Right atrium auricular region (tissue), 2 donors: ENCODE results near the gene SLC15A3. TPM values are rescaled to one million over a fixed set of nuclear protein-coding genes. Genes with fewer than 3 reads are reported as not detected.

Source experiments
- DNase-seq: peaks from one replicate; pipeline ENCODE4 v3.0.0-alpha.2; 2019; ENCODE audit warnings: low spot score
- H3K27ac ChIP-seq, 2 donors: fragments of 200-600 bp; sonication (generic); 1 replicate in 1 of 2; 2 replicates in 1 of 2; pipeline ENCODE4 v1.5.1; 2016 to 2019
- H3K27me3 ChIP-seq, 2 donors: fragments of 200-600 bp; sonication (generic); one replicate each; pipeline versions ENCODE4 v1.5.1 to v1.6.0; 2017 to 2019
- H3K36me3 ChIP-seq: fragments of 200-600 bp; sonication (generic); one replicate; pipeline ENCODE4 v1.5.1; 2016
- H3K4me1 ChIP-seq, 2 donors: fragments of 200-600 bp; sonication (generic); one replicate each; pipeline versions ENCODE4 v1.5.1 to v1.6.0; 2017 to 2019
- H3K4me3 ChIP-seq, 2 donors: fragments of 200-600 bp; sonication (generic); 1 replicate in 1 of 2; 2 replicates in 1 of 2; pipeline ENCODE4 v1.5.1; 2017 to 2019; ENCODE audit warnings: mild to moderate bottlenecking in 1 of 2, moderate library complexity in 1 of 2
- H3K9me3 ChIP-seq, 2 donors: fragments of 200-600 bp; sonication (generic); one replicate each; pipeline ENCODE4 v1.5.1; 2019
- CTCF ChIP-seq, 2 donors: fragments of 200-600 bp; sonication (generic); IDR thresholded peaks; one replicate each; pipeline ENCODE4 v1.5.1; 2019; ENCODE audit warnings: antibody characterized with exemption in 2 of 2
- total RNA-seq, 2 donors: library from RNA; depleted of rRNA; stranded (reverse); fragments of >200 nt; gene quantifications; one replicate each; pipeline ENCODE4 v1.1.0, GENCODE V29; 2016

SLC15A3 gene
- total RNA-seq, 2 donors from 2014 or later, result 12.9 to 17.5 TPM

GRCh38 chr11:60931917-60932316, 20.1 kb downstream of the SLC15A3 start:
- no peak for DNase-seq
- Histone ChIP-seq H3K27ac (no peak overlapping the region), H3K9me3 (no peaks in the 10 kb centered on the region), H3K4me1 (peaks cover 0 to 4% of the 10 kb centered on the region in 2 donors), H3K4me3 (no peak overlapping the region), H3K27me3 (no peaks in the 10 kb centered on the region), H3K36me3 (no peaks in the 10 kb centered on the region)
- TF ChIP-seq CTCF (IDR thresholded peaks at IDR 0.05), result no peak

GRCh38 chr11:60930394-60930793, 21.6 kb downstream of the SLC15A3 start:
- Histone ChIP-seq H3K27ac (no peak overlapping the region), H3K4me3 (no peak overlapping the region), H3K9me3 (no peaks in the 10 kb centered on the region), H3K27me3 (no peaks in the 10 kb centered on the region), H3K4me1 (peaks cover 0 to 4% of the 10 kb centered on the region in 2 donors), H3K36me3 (no peaks in the 10 kb centered on the region)
- DNase-seq, result no peak
- TF ChIP-seq CTCF (IDR thresholded peaks at IDR 0.05), result no peak

GRCh38 chr11:60929764-60930163, 22.2 kb downstream of the SLC15A3 start:
- no peak overlapping the region for H3K4me3 ChIP-seq
- no peak overlapping the region for H3K27ac ChIP-seq
- no peaks in the 10 kb centered on the region for H3K36me3 ChIP-seq
- TF ChIP-seq CTCF (IDR thresholded peaks at IDR 0.05), result no peak
- H3K27me3 ChIP-seq, result peaks cover 0 to 4% of the 10 kb centered on the region in 2 donors
- H3K4me1 ChIP-seq, result peaks cover 0 to 10% of the 10 kb centered on the region in 2 donors
- no peak for DNase-seq
- no peaks in the 10 kb centered on the region for H3K9me3 ChIP-seq

GRCh38 chr11:60928563-60929001, 23.4 kb downstream of the SLC15A3 start:
- H3K27me3 ChIP-seq, result peaks cover 0 to 5% of the 10 kb centered on the region in 2 donors
- TF ChIP-seq CTCF (IDR thresholded peaks at IDR 0.05), result no peak

GRCh38 chr11:60927600-60927999, 24.4 kb downstream of the SLC15A3 start:
- Histone ChIP-seq H3K4me3 (no peak overlapping the region), H3K9me3 (no peaks in the 10 kb centered on the region), H3K4me1 (peaks cover 0 to 23% of the 10 kb centered on the region in 2 donors), H3K36me3 (peaks cover 5% of the 10 kb centered on the region), H3K27ac (no peak overlapping the region), H3K27me3 (peaks cover 0 to 5% of the 10 kb centered on the region in 2 donors)
- no peak for TF ChIP-seq CTCF (IDR thresholded peaks at IDR 0.05)
- no peak for DNase-seq

More at GRCh38 chr11:60928563-60929001, 23.4 kb downstream of the SLC15A3 start:
- no peak overlapping the region for H3K27ac ChIP-seq
- no peaks in the 10 kb centered on the region for H3K9me3 ChIP-seq
- no peak overlapping the region for H3K4me3 ChIP-seq
- no peaks in the 10 kb centered on the region for H3K36me3 ChIP-seq
- no peak for DNase-seq
- peaks cover 0 to 21% of the 10 kb centered on the region in 2 donors for H3K4me1 ChIP-seq

- Histone ChIP-seq H3K27me3 (peaks cover 0 to 5% of the 10 kb centered on the region in 2 donors), H3K9me3 (no peaks in the 10 kb centered on the region), H3K4me1 (peaks cover 0 to 23% of the 10 kb centered on the region in 2 donors), H3K27ac (no peak overlapping the region), H3K36me3 (peaks cover 10% of the 10 kb centered on the region), H3K4me3 (no peak overlapping the region)
- DNase-seq, result no peak
- TF ChIP-seq CTCF (IDR thresholded peaks at IDR 0.05), result no peak
Measured at GRCh38 chr11:60927061-60927592, 24.8 kb downstream of the SLC15A3 start.
